ENCODE results near the gene ATRN. TPM values are rescaled to one million over a fixed set of nuclear protein-coding genes. Genes with fewer than 3 reads are reported as not detected.

Gene ATRN
- polyA plus RNA-seq, 1 donor from 2014 or later = 27.5 TPM

DNA sequence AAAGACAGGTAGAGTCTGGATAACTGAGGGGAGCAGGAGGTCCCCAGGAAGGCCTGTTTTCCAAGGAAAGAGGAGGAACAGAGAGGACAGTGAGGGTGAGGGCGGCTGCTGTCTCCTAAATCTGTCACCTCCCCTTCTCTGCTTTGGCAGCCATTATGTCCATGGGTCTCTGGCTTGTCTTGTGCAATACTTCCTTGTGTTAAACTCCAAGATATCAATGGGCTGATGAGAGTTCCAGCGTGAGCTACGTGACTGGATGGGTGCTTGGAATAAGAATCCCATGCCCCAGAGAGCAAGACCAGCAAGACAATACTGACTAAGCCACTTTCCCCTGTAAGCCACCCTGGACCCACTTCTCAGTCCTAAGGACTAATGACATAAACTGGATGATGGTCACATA lies 37.1 kb upstream of the ATRN start:
- Histone ChIP-seq H2AFZ (ENCODE audit: low read depth, low read length) (no peak overlapping the region), H3K36me3 (ENCODE audit: insufficient read depth, low read length) (no peaks in the 10 kb centered on the region), H3K79me2 (replicated peaks; ENCODE audit: insufficient read depth, low read length) (no peaks in the 10 kb centered on the region), H3K9me3 (ENCODE audit: low read length) (no peaks in the 10 kb centered on the region), H3K9me2 (ENCODE audit: insufficient read depth, low read length) (no peaks in the 10 kb centered on the region), H4K20me1 (ENCODE audit: insufficient read depth) (no peaks in the 10 kb centered on the region), H3K4me2 (ENCODE audit: low read length) (no peak overlapping the region), H3K4me3 (ENCODE audit: low read length) (no peak overlapping the region), H3K9ac (ENCODE audit: low read length) (no peak overlapping the region), H3F3A (ENCODE audit: insufficient read depth, low read length, poor library complexity, severe bottlenecking) (no peaks in the 10 kb centered on the region), H3K27ac (ENCODE audit: low read length) (no peak overlapping the region), H3K27me3 (ENCODE audit: insufficient read depth, low read depth, low read length) (no peaks in the 10 kb centered on the region)
- TF ChIP-seq MXI1 (conservative IDR thresholded peaks at IDR 0.05; ENCODE audit: poor library complexity, severe bottlenecking) = no peak
- TF ChIP-seq EZH2 (IDR thresholded peaks at IDR 0.05; ENCODE audit: borderline replicate concordance, insufficient read depth, low read length, poor library complexity, severe bottlenecking) = no peak
- TF ChIP-seq, protein P1, sequence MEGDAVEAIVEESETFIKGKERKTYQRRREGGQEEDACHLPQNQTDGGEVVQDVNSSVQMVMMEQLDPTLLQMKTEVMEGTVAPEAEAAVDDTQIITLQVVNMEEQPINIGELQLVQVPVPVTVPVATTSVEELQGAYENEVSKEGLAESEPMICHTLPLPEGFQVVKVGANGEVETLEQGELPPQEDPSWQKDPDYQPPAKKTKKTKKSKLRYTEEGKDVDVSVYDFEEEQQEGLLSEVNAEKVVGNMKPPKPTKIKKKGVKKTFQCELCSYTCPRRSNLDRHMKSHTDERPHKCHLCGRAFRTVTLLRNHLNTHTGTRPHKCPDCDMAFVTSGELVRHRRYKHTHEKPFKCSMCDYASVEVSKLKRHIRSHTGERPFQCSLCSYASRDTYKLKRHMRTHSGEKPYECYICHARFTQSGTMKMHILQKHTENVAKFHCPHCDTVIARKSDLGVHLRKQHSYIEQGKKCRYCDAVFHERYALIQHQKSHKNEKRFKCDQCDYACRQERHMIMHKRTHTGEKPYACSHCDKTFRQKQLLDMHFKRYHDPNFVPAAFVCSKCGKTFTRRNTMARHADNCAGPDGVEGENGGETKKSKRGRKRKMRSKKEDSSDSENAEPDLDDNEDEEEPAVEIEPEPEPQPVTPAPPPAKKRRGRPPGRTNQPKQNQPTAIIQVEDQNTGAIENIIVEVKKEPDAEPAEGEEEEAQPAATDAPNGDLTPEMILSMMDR (IDR thresholded peaks at IDR 0.05; ENCODE audit: poor library complexity, severe bottlenecking) = no peak
- no peak for TF ChIP-seq EP300 (conservative IDR thresholded peaks at IDR 0.05; ENCODE audit: poor library complexity, severe bottlenecking)
- TF ChIP-seq POLR2AphosphoS5 (IDR thresholded peaks at IDR 0.05) = no peak
- TF ChIP-seq RAD21 (conservative IDR thresholded peaks at IDR 0.05) = no peak
- TF ChIP-seq TAF1 (IDR thresholded peaks at IDR 0.05; ENCODE audit: low read depth) = no peak
- no peak for TF ChIP-seq SMC3 (conservative IDR thresholded peaks at IDR 0.05; ENCODE audit: poor library complexity)
- TF ChIP-seq, protein P2, sequence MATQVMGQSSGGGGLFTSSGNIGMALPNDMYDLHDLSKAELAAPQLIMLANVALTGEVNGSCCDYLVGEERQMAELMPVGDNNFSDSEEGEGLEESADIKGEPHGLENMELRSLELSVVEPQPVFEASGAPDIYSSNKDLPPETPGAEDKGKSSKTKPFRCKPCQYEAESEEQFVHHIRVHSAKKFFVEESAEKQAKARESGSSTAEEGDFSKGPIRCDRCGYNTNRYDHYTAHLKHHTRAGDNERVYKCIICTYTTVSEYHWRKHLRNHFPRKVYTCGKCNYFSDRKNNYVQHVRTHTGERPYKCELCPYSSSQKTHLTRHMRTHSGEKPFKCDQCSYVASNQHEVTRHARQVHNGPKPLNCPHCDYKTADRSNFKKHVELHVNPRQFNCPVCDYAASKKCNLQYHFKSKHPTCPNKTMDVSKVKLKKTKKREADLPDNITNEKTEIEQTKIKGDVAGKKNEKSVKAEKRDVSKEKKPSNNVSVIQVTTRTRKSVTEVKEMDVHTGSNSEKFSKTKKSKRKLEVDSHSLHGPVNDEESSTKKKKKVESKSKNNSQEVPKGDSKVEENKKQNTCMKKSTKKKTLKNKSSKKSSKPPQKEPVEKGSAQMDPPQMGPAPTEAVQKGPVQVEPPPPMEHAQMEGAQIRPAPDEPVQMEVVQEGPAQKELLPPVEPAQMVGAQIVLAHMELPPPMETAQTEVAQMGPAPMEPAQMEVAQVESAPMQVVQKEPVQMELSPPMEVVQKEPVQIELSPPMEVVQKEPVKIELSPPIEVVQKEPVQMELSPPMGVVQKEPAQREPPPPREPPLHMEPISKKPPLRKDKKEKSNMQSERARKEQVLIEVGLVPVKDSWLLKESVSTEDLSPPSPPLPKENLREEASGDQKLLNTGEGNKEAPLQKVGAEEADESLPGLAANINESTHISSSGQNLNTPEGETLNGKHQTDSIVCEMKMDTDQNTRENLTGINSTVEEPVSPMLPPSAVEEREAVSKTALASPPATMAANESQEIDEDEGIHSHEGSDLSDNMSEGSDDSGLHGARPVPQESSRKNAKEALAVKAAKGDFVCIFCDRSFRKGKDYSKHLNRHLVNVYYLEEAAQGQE (IDR thresholded peaks at IDR 0.05; ENCODE audit: borderline replicate concordance) = no peak

DNA sequence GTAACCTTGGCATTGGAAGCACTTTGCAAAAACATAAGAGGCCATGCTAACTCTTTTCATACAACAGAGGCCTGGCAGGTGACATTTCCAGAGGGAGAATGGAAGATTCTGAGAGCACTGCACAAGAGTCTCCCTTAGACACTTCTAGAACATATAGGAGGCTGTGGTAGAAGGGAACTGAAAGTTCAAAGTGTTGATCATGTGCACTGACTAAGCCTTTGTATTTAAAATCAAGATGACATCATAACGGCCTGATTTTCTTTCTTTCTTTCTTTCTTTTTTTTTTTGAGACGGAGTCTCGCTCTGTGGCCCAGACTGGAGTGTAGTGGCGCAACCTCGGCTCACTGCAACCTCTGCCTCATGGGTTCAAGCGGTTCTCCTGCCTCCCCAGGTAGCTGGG lies 36.6 kb upstream of the ATRN start:
- H3K4me3 ChIP-seq (ENCODE audit: low read length) = no peak overlapping the region
- no peaks in the 10 kb centered on the region for H3K79me2 ChIP-seq (replicated peaks; ENCODE audit: insufficient read depth, low read length)
- no peak overlapping the region for H3K27ac ChIP-seq (ENCODE audit: low read length)
- H3K36me3 ChIP-seq (ENCODE audit: insufficient read depth, low read length) = no peaks in the 10 kb centered on the region
- H3K9me3 ChIP-seq (ENCODE audit: low read length) = no peaks in the 10 kb centered on the region
- no peak for TF ChIP-seq SMC3 (conservative IDR thresholded peaks at IDR 0.05; ENCODE audit: poor library complexity)
- TF ChIP-seq, protein P2 (IDR thresholded peaks at IDR 0.05; ENCODE audit: borderline replicate concordance) = no peak
- TF ChIP-seq TAF1 (IDR thresholded peaks at IDR 0.05; ENCODE audit: low read depth) = no peak
- TF ChIP-seq POLR2AphosphoS5 (IDR thresholded peaks at IDR 0.05) = no peak
- no peaks in the 10 kb centered on the region for H3K9me2 ChIP-seq (ENCODE audit: insufficient read depth, low read length)
- H3F3A ChIP-seq (ENCODE audit: insufficient read depth, low read length, poor library complexity, severe bottlenecking) = no peaks in the 10 kb centered on the region
- H3K27me3 ChIP-seq (ENCODE audit: insufficient read depth, low read depth, low read length) = no peaks in the 10 kb centered on the region
- no peak overlapping the region for H2AFZ ChIP-seq (ENCODE audit: low read depth, low read length)
- H4K20me1 ChIP-seq (ENCODE audit: insufficient read depth) = no peaks in the 10 kb centered on the region
- no peak overlapping the region for H3K9ac ChIP-seq (ENCODE audit: low read length)
- no peak overlapping the region for H3K4me2 ChIP-seq (ENCODE audit: low read length)
